Testis (tissue), 3 donors: ENCODE measurements around the gene OAS2. TPM values are rescaled to one million over a fixed set of nuclear protein-coding genes. Genes with fewer than 3 reads are reported as not detected.

Experiments
- DNase-seq: peaks from one replicate; pipeline ENCODE4 v3.0.0-alpha.2; 2019
- H3K27ac ChIP-seq, 2 donors: fragments of 200-600 bp; sonication (generic); one replicate each; pipeline ENCODE4 v1.5.1; 2019
- H3K27me3 ChIP-seq: fragments of 200-600 bp; sonication (generic); one replicate; pipeline ENCODE4 v1.5.1; 2019
- H3K36me3 ChIP-seq: fragments of 200-600 bp; sonication (generic); one replicate; pipeline ENCODE4 v1.5.1; 2017; ENCODE audit warnings: low read depth; ENCODE audit errors: missing control alignments
- H3K4me1 ChIP-seq: fragments of 200-600 bp; sonication (generic); one replicate; pipeline ENCODE4 v1.5.1; 2019
- H3K4me3 ChIP-seq, 2 donors: fragments of 200-600 bp; sonication (generic); one replicate each; pipeline ENCODE4 v1.5.1; 2017 to 2019
- H3K9me3 ChIP-seq: fragments of 200-600 bp; sonication (generic); one replicate; pipeline ENCODE4 v1.5.1; 2017
- CTCF ChIP-seq, 3 experiments: fragments of 450-650 bp in 2 of 3; fragments of 200-600 bp in 1 of 3; sonication (generic) in 1 of 3; IDR thresholded peaks; one replicate each; pipeline ENCODE4 v1.5.1; 2016 to 2019; ENCODE audit warnings: antibody characterized with exemption in 3 of 3, mild to moderate bottlenecking in 2 of 3, moderate library complexity in 1 of 3
- POLR2A ChIP-seq: fragments of 450-650 bp; IDR thresholded peaks from one replicate; pipeline ENCODE4 v1.6.1; 2017; ENCODE audit warnings: antibody characterized with exemption, mild to moderate bottlenecking, moderate library complexity
- WGBS, 2 donors: methylation state at CpG; one replicate each; pipeline ENCODE4 v1.1.5; 2018; 5-methylcytosine and 5-hydroxymethylcytosine counted together
- intact Hi-C: fragments of 100-400 bp; cut with DNase I; formaldehyde crosslinking; loops from one replicate; pipeline ENCODE4 v1.15.1; 2023; ENCODE audit warnings: low total_unique reads
- polyA plus RNA-seq: library from polyadenylated mRNA; stranded (reverse); fragments of 350-450 nt; fragmentation: Illumina TruSeq; extraction: RNeasy Lipid Tissue Mini Kit (QIAGEN cat#74804); gene quantifications from one replicate; pipeline ENCODE4 v1.2.3, GENCODE V29; 2014; ENCODE audit warnings: low read depth, low replicate concordance; ENCODE audit not compliant: insufficient read depth
- total RNA-seq, 2 donors: library from RNA; depleted of rRNA; stranded (reverse); fragments of >200 nt; gene quantifications; one replicate each; pipeline ENCODE4 v1.2.3, GENCODE V29; 2016

OAS2 gene
- total and polyA plus RNA-seq, 3 donors from 2014 or later, result 3.2 to 9.0 (median 3.5) TPM

GRCh38 chr12:113043240-113043639 is 64.9 kb downstream of the OAS2 start:
- no peaks in the 10 kb centered on the region for H3K36me3 ChIP-seq
- intact Hi-C loops, result no loop called here
- DNase-seq, result no peak
- H3K27ac ChIP-seq, result no peak overlapping the region
- H3K4me3 ChIP-seq, result no peak overlapping the region
- TF ChIP-seq CTCF (IDR thresholded peaks at IDR 0.05) (no peak), POLR2A (no peak)
- H3K27me3 ChIP-seq, result no peaks in the 10 kb centered on the region
- 75 to 90% methylated on average over 8 of the region's 8 CpGs for WGBS, 2 donors
- H3K4me1 ChIP-seq, result no peaks in the 10 kb centered on the region
- H3K9me3 ChIP-seq, result no peaks in the 10 kb centered on the region

- no peaks in the 10 kb centered on the region for H3K27me3 ChIP-seq
- 79 to 82% methylated on average over 3 of the region's 3 CpGs for WGBS, 2 donors
- H3K4me1 ChIP-seq, result no peaks in the 10 kb centered on the region
These were observed 66.2 kb downstream of the OAS2 start for GRCh38 chr12:113044516-113044915.

GRCh38 chr12:113048716-113049127 is 70.4 kb downstream of the OAS2 start:
- H3K4me1 ChIP-seq, result no peaks in the 10 kb centered on the region
- intact Hi-C loops, result no loop called here
- DNase-seq, result peak; percentile 85
- no peaks in the 10 kb centered on the region for H3K36me3 ChIP-seq
- TF ChIP-seq CTCF (IDR thresholded peaks at IDR 0.05) (peak; percentile 85 to 98 (median 89)), POLR2A (no peak)
- no peaks in the 10 kb centered on the region for H3K9me3 ChIP-seq
- WGBS, 2 donors, result 8 to 10% methylated on average over 6 of the region's 6 CpGs
- H3K27me3 ChIP-seq, result no peaks in the 10 kb centered on the region
- H3K4me3 ChIP-seq, result no peak overlapping the region
- H3K27ac ChIP-seq, result no peak overlapping the region

More at GRCh38 chr12:113044516-113044915, 66.2 kb downstream of the OAS2 start:
- H3K9me3 ChIP-seq, result no peaks in the 10 kb centered on the region
- no peak overlapping the region for H3K4me3 ChIP-seq
- intact Hi-C loops, result no loop called here
- H3K36me3 ChIP-seq, result no peaks in the 10 kb centered on the region
- no peak for DNase-seq
- no peak overlapping the region for H3K27ac ChIP-seq
- TF ChIP-seq CTCF (IDR thresholded peaks at IDR 0.05) (no peak), POLR2A (no peak)

GRCh38 chr12:113049976-113050742 is 71.8 kb downstream of the OAS2 start:
- WGBS, 2 donors, result 64 to 83% methylated on average over 11 of the region's 11 CpGs

More at GRCh38 chr12:113049976-113050742, 71.8 kb downstream of the OAS2 start:
- no peaks in the 10 kb centered on the region for H3K4me1 ChIP-seq
- H3K4me3 ChIP-seq, result no peak overlapping the region
- no peaks in the 10 kb centered on the region for H3K36me3 ChIP-seq
- DNase-seq, result peak; percentile 69
- no peaks in the 10 kb centered on the region for H3K27me3 ChIP-seq
- no peaks in the 10 kb centered on the region for H3K9me3 ChIP-seq
- no peak overlapping the region for H3K27ac ChIP-seq
- TF ChIP-seq POLR2A, result no peak
- peak in 1 of 3 experiments; percentile 18 for TF ChIP-seq CTCF (IDR thresholded peaks at IDR 0.05)
- intact Hi-C loops, result loop anchor here (5.0 to 10.0 kb wide), 2 partner anchors 47 to 105 kb away; no protein-coding TSS in a partner anchor
